HepG2 (cell line): ENCODE data around the gene GFOD1. TPM values are rescaled to one million over a fixed set of nuclear protein-coding genes. Genes with fewer than 3 reads are reported as not detected.

Source experiments
- FOXM1 ChIP-seq: sonication (generic); formaldehyde crosslinking; IDR thresholded peaks from 2 replicates; pipeline ENCODE4 v1.5.0; 2020; ENCODE audit warnings: missing genetic modification reagents
- FUBP1 ChIP-seq: sonication (generic); formaldehyde crosslinking; IDR thresholded peaks from 2 replicates; pipeline ENCODE4 v1.5.1; 2020; ENCODE audit warnings: missing genetic modification reagents, mild to moderate bottlenecking, borderline replicate concordance
- HNF4A ChIP-seq: sonication (generic); formaldehyde crosslinking; IDR thresholded peaks from 2 replicates; pipeline ENCODE4 v1.4.0; 2020; ENCODE audit warnings: missing genetic modification reagents
- HOXA9 ChIP-seq: sonication (generic); formaldehyde crosslinking; IDR thresholded peaks from 2 replicates; pipeline ENCODE4 v1.8.1; 2022; ENCODE audit warnings: missing genetic modification reagents, mild to moderate bottlenecking, moderate library complexity, borderline replicate concordance
- IRF1 ChIP-seq: sonication (generic); formaldehyde crosslinking; IDR thresholded peaks from 2 replicates; pipeline ENCODE4 v1.4.0; 2020; ENCODE audit warnings: low read depth, mild to moderate bottlenecking, missing genetic modification reagents
- JUN ChIP-seq: sonication (generic); formaldehyde crosslinking; IDR thresholded peaks from 2 replicates; pipeline ENCODE4 v1.4.0; 2020; ENCODE audit warnings: mild to moderate bottlenecking, missing genetic modification reagents
- KDM1A ChIP-seq: IDR thresholded peaks from 2 replicates; pipeline ENCODE4 v1.6.1; 2016; ENCODE audit warnings: missing compliant biosample characterization
- MAF1 ChIP-seq: sonication (generic); formaldehyde crosslinking; IDR thresholded peaks from 2 replicates; pipeline ENCODE4 v1.5.0; 2020; ENCODE audit warnings: missing genetic modification reagents, borderline replicate concordance
- MXD3 ChIP-seq: IDR thresholded peaks from 2 replicates; pipeline ENCODE4 v1.6.1; 2016; ENCODE audit warnings: mild to moderate bottlenecking, missing biosample characterization, missing genetic modification reagents
- PAWR ChIP-seq: sonication (generic); formaldehyde crosslinking; IDR thresholded peaks from 2 replicates; pipeline ENCODE4 v1.4.0; 2020; ENCODE audit warnings: missing genetic modification reagents, mild to moderate bottlenecking, borderline replicate concordance
- PPARG ChIP-seq: conservative IDR thresholded peaks from 2 replicates; pipeline ENCODE4 v1.6.1; 2016; ENCODE audit warnings: missing biosample characterization, missing genetic modification reagents
- RBM39 ChIP-seq: fragments of 200-400 bp; formaldehyde crosslinking; IDR thresholded peaks from one replicate; pipeline ENCODE4 v1.6.1; 2018; ENCODE audit warnings: antibody characterized with exemption, mild to moderate bottlenecking, low read depth, low read length; ENCODE audit not compliant: poor library complexity, severe bottlenecking
- RFXAP ChIP-seq: sonication (generic); formaldehyde crosslinking; IDR thresholded peaks from 2 replicates; pipeline ENCODE4 v1.4.0; 2020; ENCODE audit warnings: missing genetic modification reagents, borderline replicate concordance
- TFDP1 ChIP-seq: IDR thresholded peaks from 2 replicates; pipeline ENCODE4 v1.6.1; 2016; ENCODE audit warnings: missing compliant biosample characterization, missing genetic modification reagents, borderline replicate concordance
- ZGPAT ChIP-seq: IDR thresholded peaks from 2 replicates; pipeline ENCODE4 v1.6.1; 2016; ENCODE audit warnings: mild to moderate bottlenecking
- ZIK1 ChIP-seq: sonication (generic); formaldehyde crosslinking; IDR thresholded peaks from 2 replicates; pipeline ENCODE4 v1.5.0; 2020; ENCODE audit warnings: mild to moderate bottlenecking, low read depth, missing genetic modification reagents, borderline replicate concordance
- ZMYM4 ChIP-seq: sonication (generic); formaldehyde crosslinking; IDR thresholded peaks from 2 replicates; pipeline ENCODE4 v1.8.1; 2023; ENCODE audit warnings: mild to moderate bottlenecking, missing genetic modification reagents
- ZNF343 ChIP-seq: sonication (generic); formaldehyde crosslinking; IDR thresholded peaks from 2 replicates; pipeline ENCODE4 v1.4.0; 2020; ENCODE audit warnings: mild to moderate bottlenecking, missing genetic modification reagents
- ZNF597 ChIP-seq: sonication (generic); formaldehyde crosslinking; IDR thresholded peaks from 2 replicates; pipeline ENCODE4 v1.5.0; 2020; ENCODE audit warnings: missing genetic modification reagents
- ZNF713 ChIP-seq: sonication (generic); formaldehyde crosslinking; IDR thresholded peaks from 2 replicates; pipeline ENCODE4 v1.4.0; 2020; ENCODE audit warnings: mild to moderate bottlenecking, missing genetic modification reagents
- polyA plus RNA-seq, 8 experiments: library from polyadenylated mRNA; depleted of rRNA in 3 of 8; stranded (reverse) in 7 of 8; unstranded in 1 of 8; fragments of >200 nt; fragmentation: Illumina TruSeq in 4 of 8; extraction: Trizol in 4 of 8; gene quantifications; 2 replicates each; pipeline versions ENCODE4 v1.2.1 to v1.2.3, GENCODE V29; 2011 to 2016; ENCODE audit warnings: low read depth in 4 of 8, missing spikeins in 1 of 8, mixed read lengths in 1 of 8; ENCODE audit not compliant: insufficient read depth in 1 of 8
- total RNA-seq, 5 experiments: library from RNA; depleted of rRNA; stranded (reverse); fragments of >200 nt; fragmentation: Illumina TruSeq; extraction: Trizol; gene quantifications; 2 replicates each; pipeline ENCODE4 v1.2.3, GENCODE V29; 2016; ENCODE audit warnings: low read depth in 1 of 5

Gene GFOD1
- total and polyA plus RNA-seq, 2 of the 13 experiments (the other 11 are each of a cell fraction or from before 2014, with no cell fraction given), result 1.9 to 6.4 TPM

- TF ChIP-seq RFXAP (CRISPR knock-in tag) (peak; percentile 84), TFDP1 (peak; percentile 26; the same call in 1 of the 2 replicates), FUBP1 (CRISPR knock-in tag) (no peak), ZMYM4 (CRISPR knock-in tag) (peak; percentile 91), RBM39 (no peak), HOXA9 (CRISPR knock-in tag) (no peak), ZGPAT (peak; percentile 40; the same call in 1 of the 2 replicates), PAWR (no peak), JUN (CRISPR knock-in tag) (no peak), PPARG (CRISPR knock-in tag) (peak; percentile 71), IRF1 (CRISPR knock-in tag) (no peak), ZNF597 (CRISPR knock-in tag) (no peak), FOXM1 (CRISPR knock-in tag) (no peak), HNF4A (peak; percentile 97), KDM1A (peak; percentile 44; the same call in 1 of the 2 replicates), MXD3 (CRISPR knock-in tag) (no peak), MAF1 (CRISPR knock-in tag) (no peak), ZNF343 (no peak), ZNF713 (CRISPR knock-in tag) (no peak), ZIK1 (no peak)
These were observed 73.9 kb downstream of the GFOD1 start (continued) for GRCh38 chr6:13413466-13413862.
